ENCODE data around the gene BEX3.

The BEX3 gene

GRCh38 chrX:103423955-103424638, 47.8 kb downstream of the BEX3 start:
- no peak for DNase-seq (ENCODE audit: low read depth)
